Measurements from ENCODE around the gene ICA1. TPM values are rescaled to one million over a fixed set of nuclear protein-coding genes. Genes with fewer than 3 reads are reported as not detected.

Gene ICA1
- total and polyA plus RNA-seq, 2 of the 13 experiments (the other 11 are each of a cell fraction or from before 2014, with no cell fraction given) = 0.29 TPM; not detected in 1

DNA sequence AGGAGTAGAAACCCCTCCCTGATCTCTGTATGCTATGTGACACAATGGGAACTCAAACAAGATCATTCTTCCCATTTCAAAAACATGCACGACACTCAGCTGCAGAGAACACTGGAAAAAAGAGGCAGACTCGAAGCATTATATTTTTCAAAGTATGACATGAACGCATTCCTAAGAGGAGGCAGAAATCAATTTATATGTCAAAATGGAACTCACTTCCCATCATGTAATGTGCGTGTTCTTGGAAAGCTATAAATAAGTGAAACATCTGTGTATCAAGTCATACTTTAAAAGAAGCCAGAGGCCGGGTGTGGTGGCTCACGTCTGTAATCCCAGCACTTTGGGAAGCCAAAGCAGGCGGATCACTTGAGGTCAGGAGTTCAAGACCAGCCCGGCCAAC lies 142.7 kb downstream of the ICA1 start:
- FAIRE-seq (no peak), DNase-seq (ENCODE audit: low spot score) (no peak), ATAC-seq (no peak)
- H4K20me1 ChIP-seq (ENCODE audit: insufficient read depth, low read length) = no peaks in the 10 kb centered on the region
- H2AFZ ChIP-seq (ENCODE audit: low read length) = no peak overlapping the region
- CTCF ChIA-PET (ENCODE audit: low intra/inter-chr PET ratio, low total read pairs) = no interaction called here
- no peaks in the 10 kb centered on the region for H3K4me1 ChIP-seq (ENCODE audit: insufficient read depth, low read length)
- no TSS peak for BruUV-seq (replicated peaks)
- H3K9ac ChIP-seq (ENCODE audit: insufficient read depth, low read depth, low read length) = no peak overlapping the region
- H3K27ac ChIP-seq (ENCODE audit: extremely low read length, insufficient read depth, low read length) = no peak overlapping the region
- 42% methylated on average over 6 of the region's 8 CpGs for WGBS (ENCODE audit: low lambda C conversion rate)
- H3K79me2 ChIP-seq (ENCODE audit: insufficient read depth, low read length) = no peaks in the 10 kb centered on the region
- H3K9me3 ChIP-seq (ENCODE audit: low read length) = no peaks in the 10 kb centered on the region
- intact Hi-C loops (cut with micrococcal nuclease; ENCODE audit: unreplicated experiment) = no loop called here
- peaks cover 0 to 2% of the 10 kb centered on the region in 2 experiments; a peak in 2 of 5 replicates for H3K27me3 ChIP-seq (ENCODE audit: control insufficient read depth in 1 of 2, insufficient read depth in 2 of 2, low read length in 2 of 2)
- in situ Hi-C loops (cut with HindIII; ENCODE audit: extremely low pct_ligation_motif_present, low pct_unique_long_range_greater_than_20kb) = no loop called here
- no peaks in the 10 kb centered on the region for H3K36me3 ChIP-seq (replicated peaks in 1 of 2; ENCODE audit: control insufficient read depth in 1 of 2, insufficient read depth in 2 of 2, low read length in 2 of 2)
- H3K4me3 ChIP-seq (replicated peaks in 1 of 3; ENCODE audit: insufficient read depth in 1 of 3, low read depth in 2 of 3, low read length in 3 of 3) = no peak overlapping the region
- POLR2A ChIA-PET = no interaction called here
- H3K4me2 ChIP-seq (ENCODE audit: low read depth, low read length) = no peak overlapping the region
- TF ChIP-seq ISX (CRISPR knock-in tag; conservative IDR thresholded peaks at IDR 0.05) (no peak), ZFP36L2 (CRISPR knock-in tag; IDR thresholded peaks at IDR 0.05) (no peak), AGO2 (optimal IDR thresholded peaks at IDR 0.05; ENCODE audit: low read depth, low read length) (no peak), PRPF4 (IDR thresholded peaks at IDR 0.05; ENCODE audit: low read depth, low read length, poor library complexity, severe bottlenecking) (no peak), ARNTL (CRISPR knock-in tag; IDR thresholded peaks at IDR 0.05) (no peak), ZZZ3 (CRISPR knock-in tag; IDR thresholded peaks at IDR 0.05; ENCODE audit: borderline replicate concordance) (no peak), KDM1A (CRISPR knock-in tag; IDR thresholded peaks at IDR 0.05) (no peak), GATA4 (IDR thresholded peaks at IDR 0.05; ENCODE audit: borderline replicate concordance, low read depth) (no peak), KMT2A (CRISPR knock-in tag; IDR thresholded peaks at IDR 0.05) (no peak), ZC3H13 (CRISPR knock-in tag; IDR thresholded peaks at IDR 0.05) (no peak)
- TF ChIP-seq, protein P1, sequence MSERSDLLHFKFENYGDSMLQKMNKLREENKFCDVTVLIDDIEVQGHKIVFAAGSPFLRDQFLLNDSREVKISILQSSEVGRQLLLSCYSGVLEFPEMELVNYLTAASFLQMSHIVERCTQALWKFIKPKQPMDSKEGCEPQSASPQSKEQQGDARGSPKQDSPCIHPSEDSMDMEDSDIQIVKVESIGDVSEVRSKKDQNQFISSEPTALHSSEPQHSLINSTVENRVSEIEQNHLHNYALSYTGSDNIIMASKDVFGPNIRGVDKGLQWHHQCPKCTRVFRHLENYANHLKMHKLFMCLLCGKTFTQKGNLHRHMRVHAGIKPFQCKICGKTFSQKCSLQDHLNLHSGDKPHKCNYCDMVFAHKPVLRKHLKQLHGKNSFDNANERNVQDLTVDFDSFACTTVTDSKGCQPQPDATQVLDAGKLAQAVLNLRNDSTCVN (CRISPR knock-in tag; IDR thresholded peaks at IDR 0.05; ENCODE audit: borderline replicate concordance) = no peak
- TF ChIP-seq, protein P2, sequence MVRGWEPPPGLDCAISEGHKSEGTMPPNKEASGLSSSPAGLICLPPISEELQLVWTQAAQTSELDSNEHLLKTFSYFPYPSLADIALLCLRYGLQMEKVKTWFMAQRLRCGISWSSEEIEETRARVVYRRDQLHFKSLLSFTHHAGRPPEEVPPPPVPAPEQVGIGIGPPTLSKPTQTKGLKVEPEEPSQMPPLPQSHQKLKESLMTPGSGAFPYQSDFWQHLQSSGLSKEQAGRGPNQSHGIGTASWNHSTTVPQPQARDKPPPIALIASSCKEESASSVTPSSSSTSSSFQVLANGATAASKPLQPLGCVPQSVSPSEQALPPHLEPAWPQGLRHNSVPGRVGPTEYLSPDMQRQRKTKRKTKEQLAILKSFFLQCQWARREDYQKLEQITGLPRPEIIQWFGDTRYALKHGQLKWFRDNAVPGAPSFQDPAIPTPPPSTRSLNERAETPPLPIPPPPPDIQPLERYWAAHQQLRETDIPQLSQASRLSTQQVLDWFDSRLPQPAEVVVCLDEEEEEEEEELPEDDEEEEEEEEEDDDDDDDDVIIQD (CRISPR knock-in tag; IDR thresholded peaks at IDR 0.05; ENCODE audit: low read depth) = no peak
- TF ChIP-seq, protein P3, sequence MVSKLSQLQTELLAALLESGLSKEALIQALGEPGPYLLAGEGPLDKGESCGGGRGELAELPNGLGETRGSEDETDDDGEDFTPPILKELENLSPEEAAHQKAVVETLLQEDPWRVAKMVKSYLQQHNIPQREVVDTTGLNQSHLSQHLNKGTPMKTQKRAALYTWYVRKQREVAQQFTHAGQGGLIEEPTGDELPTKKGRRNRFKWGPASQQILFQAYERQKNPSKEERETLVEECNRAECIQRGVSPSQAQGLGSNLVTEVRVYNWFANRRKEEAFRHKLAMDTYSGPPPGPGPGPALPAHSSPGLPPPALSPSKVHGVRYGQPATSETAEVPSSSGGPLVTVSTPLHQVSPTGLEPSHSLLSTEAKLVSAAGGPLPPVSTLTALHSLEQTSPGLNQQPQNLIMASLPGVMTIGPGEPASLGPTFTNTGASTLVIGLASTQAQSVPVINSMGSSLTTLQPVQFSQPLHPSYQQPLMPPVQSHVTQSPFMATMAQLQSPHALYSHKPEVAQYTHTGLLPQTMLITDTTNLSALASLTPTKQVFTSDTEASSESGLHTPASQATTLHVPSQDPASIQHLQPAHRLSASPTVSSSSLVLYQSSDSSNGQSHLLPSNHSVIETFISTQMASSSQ (IDR thresholded peaks at IDR 0.05; ENCODE audit: low read depth) = no peak
- TF ChIP-seq, protein P3 (CRISPR knock-in tag; IDR thresholded peaks at IDR 0.05; ENCODE audit: borderline replicate concordance) = no peak
- TF ChIP-seq, protein P4, sequence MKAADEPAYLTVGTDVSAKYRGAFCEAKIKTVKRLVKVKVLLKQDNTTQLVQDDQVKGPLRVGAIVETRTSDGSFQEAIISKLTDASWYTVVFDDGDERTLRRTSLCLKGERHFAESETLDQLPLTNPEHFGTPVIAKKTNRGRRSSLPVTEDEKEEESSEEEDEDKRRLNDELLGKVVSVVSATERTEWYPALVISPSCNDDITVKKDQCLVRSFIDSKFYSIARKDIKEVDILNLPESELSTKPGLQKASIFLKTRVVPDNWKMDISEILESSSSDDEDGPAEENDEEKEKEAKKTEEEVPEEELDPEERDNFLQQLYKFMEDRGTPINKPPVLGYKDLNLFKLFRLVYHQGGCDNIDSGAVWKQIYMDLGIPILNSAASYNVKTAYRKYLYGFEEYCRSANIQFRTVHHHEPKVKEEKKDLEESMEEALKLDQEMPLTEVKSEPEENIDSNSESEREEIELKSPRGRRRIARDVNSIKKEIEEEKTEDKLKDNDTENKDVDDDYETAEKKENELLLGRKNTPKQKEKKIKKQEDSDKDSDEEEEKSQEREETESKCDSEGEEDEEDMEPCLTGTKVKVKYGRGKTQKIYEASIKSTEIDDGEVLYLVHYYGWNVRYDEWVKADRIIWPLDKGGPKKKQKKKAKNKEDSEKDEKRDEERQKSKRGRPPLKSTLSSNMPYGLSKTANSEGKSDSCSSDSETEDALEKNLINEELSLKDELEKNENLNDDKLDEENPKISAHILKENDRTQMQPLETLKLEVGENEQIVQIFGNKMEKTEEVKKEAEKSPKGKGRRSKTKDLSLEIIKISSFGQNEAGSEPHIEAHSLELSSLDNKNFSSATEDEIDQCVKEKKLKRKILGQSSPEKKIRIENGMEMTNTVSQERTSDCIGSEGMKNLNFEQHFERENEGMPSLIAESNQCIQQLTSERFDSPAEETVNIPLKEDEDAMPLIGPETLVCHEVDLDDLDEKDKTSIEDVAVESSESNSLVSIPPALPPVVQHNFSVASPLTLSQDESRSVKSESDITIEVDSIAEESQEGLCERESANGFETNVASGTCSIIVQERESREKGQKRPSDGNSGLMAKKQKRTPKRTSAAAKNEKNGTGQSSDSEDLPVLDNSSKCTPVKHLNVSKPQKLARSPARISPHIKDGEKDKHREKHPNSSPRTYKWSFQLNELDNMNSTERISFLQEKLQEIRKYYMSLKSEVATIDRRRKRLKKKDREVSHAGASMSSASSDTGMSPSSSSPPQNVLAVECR (CRISPR knock-in tag; IDR thresholded peaks at IDR 0.05; ENCODE audit: borderline replicate concordance) = no peak
